HepG2 (cell line): ENCODE measurements around the gene MYCBPAP. TPM values are rescaled to one million over a fixed set of nuclear protein-coding genes. Genes with fewer than 3 reads are reported as not detected.

Source experiments
- ARNT ChIP-seq: fragments of 450-650 bp; IDR thresholded peaks from 2 replicates; pipeline ENCODE4 v1.6.1; 2017
- ATRX ChIP-seq: sonication (generic); formaldehyde crosslinking; IDR thresholded peaks from 2 replicates; pipeline ENCODE4 v1.4.0; 2020; ENCODE audit warnings: missing genetic modification reagents, borderline replicate concordance
- ELF3 ChIP-seq: IDR thresholded peaks from 2 replicates; pipeline ENCODE4 v1.6.1; 2016; ENCODE audit warnings: missing genetic modification reagents, missing compliant biosample characterization
- ETV5 ChIP-seq: IDR thresholded peaks from 2 replicates; pipeline ENCODE4 v1.6.1; 2018; ENCODE audit warnings: missing biosample characterization, missing genetic modification reagents, inconsistent platforms, borderline replicate concordance
- HDAC1 ChIP-seq: sonication (generic); formaldehyde crosslinking; IDR thresholded peaks from 2 replicates; pipeline ENCODE4 v1.5.1; 2020; ENCODE audit warnings: mild to moderate bottlenecking, missing genetic modification reagents
- HNF4A ChIP-seq: sonication (generic); formaldehyde crosslinking; IDR thresholded peaks from 2 replicates; pipeline ENCODE4 v1.4.0; 2020; ENCODE audit warnings: missing genetic modification reagents
- IKZF1 ChIP-seq: fragments of 450-650 bp; IDR thresholded peaks from 2 replicates; pipeline ENCODE4 v1.7.1; 2016
- NR2F6 ChIP-seq, 2 experiments: IDR thresholded peaks; 2 replicates each; pipeline ENCODE4 v1.6.1; 2016; ENCODE audit warnings: antibody characterized with exemption in 1 of 2, mild to moderate bottlenecking in 1 of 2
- PHB2 ChIP-seq: fragments of 450-650 bp; IDR thresholded peaks from 2 replicates; pipeline ENCODE4 v1.6.1; 2018; ENCODE audit not compliant: partially characterized antibody
- POLR2A ChIP-seq, 2 experiments: IDR thresholded peaks; 2 replicates each; pipeline ENCODE4 v1.6.1; 2011; ENCODE audit warnings: low read depth in 2 of 2, low read length in 2 of 2, mild to moderate bottlenecking in 1 of 2, moderate library complexity in 1 of 2; ENCODE audit not compliant: insufficient read depth in 1 of 2
- SP2 ChIP-seq: sonication (generic); formaldehyde crosslinking; IDR thresholded peaks from 2 replicates; pipeline ENCODE4 v1.5.1; 2020; ENCODE audit warnings: mild to moderate bottlenecking, missing genetic modification reagents
- SPEN ChIP-seq: sonication (generic); formaldehyde crosslinking; IDR thresholded peaks from 2 replicates; pipeline ENCODE4 v1.5.1; 2020; ENCODE audit warnings: low read depth, mild to moderate bottlenecking, missing genetic modification reagents
- STAT5B ChIP-seq: sonication (generic); formaldehyde crosslinking; IDR thresholded peaks from 2 replicates; pipeline ENCODE4 v1.4.0; 2020; ENCODE audit warnings: missing genetic modification reagents
- ZNF17 ChIP-seq: sonication (generic); formaldehyde crosslinking; IDR thresholded peaks from 2 replicates; pipeline ENCODE4 v1.5.0; 2020; ENCODE audit warnings: mild to moderate bottlenecking, missing genetic modification reagents
- ZNF256 ChIP-seq: sonication (generic); formaldehyde crosslinking; conservative IDR thresholded peaks from 2 replicates; pipeline ENCODE4 v1.4.0; 2020; ENCODE audit warnings: missing genetic modification reagents
- ZNF282 ChIP-seq: fragments of 450-650 bp; IDR thresholded peaks from 2 replicates; pipeline ENCODE4 v1.6.1; 2018; ENCODE audit not compliant: partially characterized antibody
- ZNF550 ChIP-seq: sonication (generic); formaldehyde crosslinking; IDR thresholded peaks from 2 replicates; pipeline ENCODE4 v1.4.0; 2020; ENCODE audit warnings: mild to moderate bottlenecking, missing genetic modification reagents, borderline replicate concordance
- ZNF709 ChIP-seq: sonication (generic); formaldehyde crosslinking; IDR thresholded peaks from 2 replicates; pipeline ENCODE4 v1.5.0; 2020; ENCODE audit warnings: mild to moderate bottlenecking, missing genetic modification reagents
- ZNF724P ChIP-seq: sonication (generic); formaldehyde crosslinking; IDR thresholded peaks from 2 replicates; pipeline ENCODE4 v1.8.0; 2022; ENCODE audit warnings: missing genetic modification reagents, borderline replicate concordance
- ZNF737 ChIP-seq: sonication (generic); formaldehyde crosslinking; IDR thresholded peaks from 2 replicates; pipeline ENCODE4 v1.5.0; 2020; ENCODE audit warnings: missing genetic modification reagents, mild to moderate bottlenecking, borderline replicate concordance
- polyA plus RNA-seq, 8 experiments: library from polyadenylated mRNA; depleted of rRNA in 3 of 8; stranded (reverse) in 7 of 8; unstranded in 1 of 8; fragments of >200 nt; fragmentation: Illumina TruSeq in 4 of 8; extraction: Trizol in 4 of 8; gene quantifications; 2 replicates each; pipeline versions ENCODE4 v1.2.1 to v1.2.3, GENCODE V29; 2011 to 2016; ENCODE audit warnings: low read depth in 4 of 8, missing spikeins in 1 of 8, mixed read lengths in 1 of 8; ENCODE audit not compliant: insufficient read depth in 1 of 8
- total RNA-seq, 5 experiments: library from RNA; depleted of rRNA; stranded (reverse); fragments of >200 nt; fragmentation: Illumina TruSeq; extraction: Trizol; gene quantifications; 2 replicates each; pipeline ENCODE4 v1.2.3, GENCODE V29; 2016; ENCODE audit warnings: low read depth in 1 of 5
- TF ChIP-seq, protein P1 (sequence below): sonication (generic); formaldehyde crosslinking; IDR thresholded peaks from 2 replicates; pipeline ENCODE4 v1.4.0; 2020; ENCODE audit warnings: low read depth, missing genetic modification reagents
- TF ChIP-seq, protein P2 (sequence below): sonication (generic); formaldehyde crosslinking; IDR thresholded peaks from 2 replicates; pipeline ENCODE4 v1.8.0; 2022; ENCODE audit warnings: missing genetic modification reagents, mild to moderate bottlenecking, inconsistent platforms, borderline replicate concordance
- TF ChIP-seq, protein P3 (sequence below): IDR thresholded peaks from 2 replicates; pipeline ENCODE4 v1.6.1; 2018; ENCODE audit warnings: missing genetic modification reagents, mild to moderate bottlenecking, missing compliant biosample characterization
- TF ChIP-seq, protein P4 (sequence below): sonication (generic); formaldehyde crosslinking; IDR thresholded peaks from 2 replicates; pipeline ENCODE4 v1.4.0; 2020; ENCODE audit warnings: missing genetic modification reagents; ENCODE audit errors: not compliant biosample characterization
- TF ChIP-seq, protein P5 (sequence below): sonication (generic); formaldehyde crosslinking; IDR thresholded peaks from 2 replicates; pipeline ENCODE4 v1.4.0; 2020; ENCODE audit warnings: missing genetic modification reagents, borderline replicate concordance

The MYCBPAP gene
- total and polyA plus RNA-seq, 2 of the 13 experiments (the other 11 are each of a cell fraction or from before 2014, with no cell fraction given), result 0.22 to 0.24 TPM

DNA sequence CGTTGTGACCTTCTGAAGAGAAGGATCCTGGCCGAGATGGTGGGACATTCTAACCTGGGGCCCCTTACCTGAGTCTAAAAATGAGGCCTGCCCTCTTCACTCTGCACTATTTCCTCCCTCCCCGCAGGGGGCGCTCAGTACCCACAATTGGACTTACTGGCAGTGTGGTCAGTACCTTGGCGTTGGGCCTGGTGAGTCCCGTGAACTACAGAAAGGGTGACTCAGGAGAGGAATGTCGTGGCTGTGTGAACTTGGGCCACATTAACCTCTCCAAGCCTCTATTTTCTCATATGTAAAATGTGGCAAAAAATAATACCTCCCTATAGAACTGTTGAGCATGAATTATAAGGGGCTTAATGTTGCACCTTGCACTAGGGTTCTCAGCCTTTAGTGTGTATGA lies 25.7 kb upstream of the MYCBPAP start (continued):
- TF ChIP-seq, protein P1, sequence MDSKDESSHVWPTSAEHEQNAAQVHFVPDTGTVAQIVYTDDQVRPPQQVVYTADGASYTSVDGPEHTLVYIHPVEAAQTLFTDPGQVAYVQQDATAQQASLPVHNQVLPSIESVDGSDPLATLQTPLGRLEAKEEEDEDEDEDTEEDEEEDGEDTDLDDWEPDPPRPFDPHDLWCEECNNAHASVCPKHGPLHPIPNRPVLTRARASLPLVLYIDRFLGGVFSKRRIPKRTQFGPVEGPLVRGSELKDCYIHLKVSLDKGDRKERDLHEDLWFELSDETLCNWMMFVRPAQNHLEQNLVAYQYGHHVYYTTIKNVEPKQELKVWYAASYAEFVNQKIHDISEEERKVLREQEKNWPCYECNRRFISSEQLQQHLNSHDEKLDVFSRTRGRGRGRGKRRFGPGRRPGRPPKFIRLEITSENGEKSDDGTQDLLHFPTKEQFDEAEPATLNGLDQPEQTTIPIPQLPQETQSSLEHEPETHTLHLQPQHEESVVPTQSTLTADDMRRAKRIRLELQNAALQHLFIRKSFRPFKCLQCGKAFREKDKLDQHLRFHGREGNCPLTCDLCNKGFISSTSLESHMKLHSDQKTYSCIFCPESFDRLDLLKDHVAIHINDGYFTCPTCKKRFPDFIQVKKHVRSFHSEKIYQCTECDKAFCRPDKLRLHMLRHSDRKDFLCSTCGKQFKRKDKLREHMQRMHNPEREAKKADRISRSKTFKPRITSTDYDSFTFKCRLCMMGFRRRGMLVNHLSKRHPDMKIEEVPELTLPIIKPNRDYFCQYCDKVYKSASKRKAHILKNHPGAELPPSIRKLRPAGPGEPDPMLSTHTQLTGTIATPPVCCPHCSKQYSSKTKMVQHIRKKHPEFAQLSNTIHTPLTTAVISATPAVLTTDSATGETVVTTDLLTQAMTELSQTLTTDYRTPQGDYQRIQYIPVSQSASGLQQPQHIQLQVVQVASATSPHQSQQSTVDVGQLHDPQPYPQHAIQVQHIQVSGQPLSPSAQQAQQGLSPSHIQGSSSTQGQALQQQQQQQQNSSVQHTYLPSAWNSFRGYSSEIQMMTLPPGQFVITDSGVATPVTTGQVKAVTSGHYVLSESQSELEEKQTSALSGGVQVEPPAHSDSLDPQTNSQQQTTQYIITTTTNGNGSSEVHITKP, result 0 out of 2 replicates have a peak, but pooled peaks have one; percentile 37
- TF ChIP-seq ATRX (CRISPR knock-in tag), result no peak
- TF ChIP-seq, protein P2, sequence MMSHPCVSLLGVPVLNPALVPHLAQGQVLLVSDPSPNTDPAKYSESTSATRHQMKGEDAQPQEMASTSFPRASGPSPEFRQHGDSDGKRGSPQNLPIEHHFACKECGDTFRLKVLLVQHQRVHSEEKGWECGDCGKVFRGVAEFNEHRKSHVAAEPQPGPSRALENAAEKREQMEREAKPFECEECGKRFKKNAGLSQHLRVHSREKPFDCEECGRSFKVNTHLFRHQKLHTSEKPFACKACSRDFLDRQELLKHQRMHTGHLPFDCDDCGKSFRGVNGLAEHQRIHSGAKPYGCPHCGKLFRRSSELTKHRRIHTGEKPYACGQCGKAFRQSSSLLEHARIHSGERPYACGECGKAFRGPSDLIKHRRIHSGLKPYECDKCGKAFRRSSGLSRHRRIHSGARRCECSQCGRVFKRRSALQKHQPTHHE (CRISPR knock-in tag), result 0 out of 2 replicates have a peak, but pooled peaks have one; percentile 68
- TF ChIP-seq, protein P3, sequence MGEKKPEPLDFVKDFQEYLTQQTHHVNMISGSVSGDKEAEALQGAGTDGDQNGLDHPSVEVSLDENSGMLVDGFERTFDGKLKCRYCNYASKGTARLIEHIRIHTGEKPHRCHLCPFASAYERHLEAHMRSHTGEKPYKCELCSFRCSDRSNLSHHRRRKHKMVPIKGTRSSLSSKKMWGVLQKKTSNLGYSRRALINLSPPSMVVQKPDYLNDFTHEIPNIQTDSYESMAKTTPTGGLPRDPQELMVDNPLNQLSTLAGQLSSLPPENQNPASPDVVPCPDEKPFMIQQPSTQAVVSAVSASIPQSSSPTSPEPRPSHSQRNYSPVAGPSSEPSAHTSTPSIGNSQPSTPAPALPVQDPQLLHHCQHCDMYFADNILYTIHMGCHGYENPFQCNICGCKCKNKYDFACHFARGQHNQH (CRISPR knock-in tag), result peak; percentile 66
- TF ChIP-seq ELF3 (CRISPR knock-in tag), result peak; percentile 75
- TF ChIP-seq ZNF282, result no peak
- no peak for TF ChIP-seq IKZF1
- TF ChIP-seq ZNF737 (CRISPR knock-in tag), result no peak
- no peak for TF ChIP-seq ZNF709
- no peak for TF ChIP-seq NR2F6 (IDR thresholded peaks at IDR 0.05)
- peak; percentile 48; the same call in 1 of the 2 replicates for TF ChIP-seq NR2F6 (CRISPR knock-in tag; IDR thresholded peaks at IDR 0.05)
- peak; percentile 55; the same call in 1 of the 2 replicates for TF ChIP-seq ETV5 (CRISPR knock-in tag)
- no peak for TF ChIP-seq ARNT
- no peak for TF ChIP-seq SP2
- TF ChIP-seq ZNF724P (CRISPR knock-in tag), result no peak
- peak; percentile 19; the same call in 1 of the 2 replicates for TF ChIP-seq HNF4A (CRISPR knock-in tag)
- TF ChIP-seq STAT5B (CRISPR knock-in tag), result no peak
- no peak for TF ChIP-seq PHB2
- peak; percentile 26; the same call in 1 of the 2 replicates for TF ChIP-seq SPEN
- TF ChIP-seq ZNF550 (CRISPR knock-in tag), result no peak
- TF ChIP-seq ZNF256 (CRISPR knock-in tag), result peak; percentile 31; the same call in 1 of the 2 replicates
- TF ChIP-seq, protein P4, sequence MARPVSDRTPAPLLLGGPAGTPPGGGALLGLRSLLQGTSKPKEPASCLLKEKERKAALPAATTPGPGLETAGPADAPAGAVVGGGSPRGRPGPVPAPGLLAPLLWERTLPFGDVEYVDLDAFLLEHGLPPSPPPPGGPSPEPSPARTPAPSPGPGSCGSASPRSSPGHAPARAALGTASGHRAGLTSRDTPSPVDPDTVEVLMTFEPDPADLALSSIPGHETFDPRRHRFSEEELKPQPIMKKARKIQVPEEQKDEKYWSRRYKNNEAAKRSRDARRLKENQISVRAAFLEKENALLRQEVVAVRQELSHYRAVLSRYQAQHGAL (CRISPR knock-in tag), result no peak
- TF ChIP-seq, protein P5, sequence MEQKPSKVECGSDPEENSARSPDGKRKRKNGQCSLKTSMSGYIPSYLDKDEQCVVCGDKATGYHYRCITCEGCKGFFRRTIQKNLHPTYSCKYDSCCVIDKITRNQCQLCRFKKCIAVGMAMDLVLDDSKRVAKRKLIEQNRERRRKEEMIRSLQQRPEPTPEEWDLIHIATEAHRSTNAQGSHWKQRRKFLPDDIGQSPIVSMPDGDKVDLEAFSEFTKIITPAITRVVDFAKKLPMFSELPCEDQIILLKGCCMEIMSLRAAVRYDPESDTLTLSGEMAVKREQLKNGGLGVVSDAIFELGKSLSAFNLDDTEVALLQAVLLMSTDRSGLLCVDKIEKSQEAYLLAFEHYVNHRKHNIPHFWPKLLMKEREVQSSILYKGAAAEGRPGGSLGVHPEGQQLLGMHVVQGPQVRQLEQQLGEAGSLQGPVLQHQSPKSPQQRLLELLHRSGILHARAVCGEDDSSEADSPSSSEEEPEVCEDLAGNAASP (CRISPR knock-in tag), result peak; percentile 81
- TF ChIP-seq HDAC1 (CRISPR knock-in tag), result no peak
- TF ChIP-seq POLR2A (IDR thresholded peaks at IDR 0.05; ENCODE audit: insufficient read depth in 1 of 2, low read depth in 2 of 2, low read length in 2 of 2), result no peak
- TF ChIP-seq ZNF17 (CRISPR knock-in tag), result no peak
